Measurements from ENCODE around the gene BAMBI. TPM values are rescaled to one million over a fixed set of nuclear protein-coding genes. Genes with fewer than 3 reads are reported as not detected.
A peak's percentile ranks its signal among the peaks of the same experiment; 100 is the strongest.

The BAMBI gene
- total RNA-seq, 1 donor from 2014 or later = 16.3 TPM

DNA sequence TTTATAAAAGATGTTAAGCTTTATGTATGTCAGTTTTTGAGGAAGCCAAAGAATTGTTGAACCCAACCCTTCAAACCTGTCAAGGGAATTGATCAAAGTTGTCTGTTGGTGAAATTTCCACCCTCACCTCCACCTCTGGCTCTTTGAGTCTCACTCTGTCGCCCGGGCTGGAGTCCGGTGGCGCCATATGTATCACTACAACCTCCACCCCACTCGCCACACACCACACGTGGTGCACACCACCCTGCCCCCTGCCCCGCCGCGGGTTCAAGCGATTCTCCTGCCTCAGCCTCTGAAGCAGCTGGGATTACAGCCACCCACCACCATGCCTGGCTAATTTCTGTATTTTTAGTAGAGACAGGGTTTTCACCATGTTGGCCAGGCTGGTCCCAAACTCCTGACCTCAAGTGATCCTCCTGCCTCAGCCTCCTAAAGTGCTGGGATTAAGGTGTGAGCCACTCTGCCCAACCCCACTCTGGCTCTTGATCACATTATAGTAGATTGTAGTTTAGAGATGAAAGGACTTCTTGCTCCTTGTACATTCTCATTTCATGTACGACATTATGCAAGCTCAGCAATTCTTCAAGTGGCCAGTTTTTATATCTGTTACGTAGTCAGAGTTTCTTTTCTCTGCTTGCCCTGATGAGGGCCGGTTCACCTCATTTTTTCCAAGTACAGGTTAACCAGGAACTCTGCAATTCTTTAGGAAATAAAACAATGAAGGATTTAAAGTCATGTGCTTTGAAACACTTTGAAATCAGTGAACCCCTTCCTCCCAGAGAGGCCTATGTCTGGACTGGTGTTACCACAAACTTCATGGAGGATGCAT lies 7.0 kb downstream of the BAMBI start:
- Histone ChIP-seq H3K27me3 (no peaks in the 10 kb centered on the region), H3K4me3 (no peak overlapping the region), H3K9me3 (no peaks in the 10 kb centered on the region), H3K4me1 (peaks cover 3 to 23% of the 10 kb centered on the region in 2 donors), H3K36me3 (peaks cover 10% of the 10 kb centered on the region in 2 donors), H3K27ac (no peak overlapping the region)
- TF ChIP-seq, protein P1, sequence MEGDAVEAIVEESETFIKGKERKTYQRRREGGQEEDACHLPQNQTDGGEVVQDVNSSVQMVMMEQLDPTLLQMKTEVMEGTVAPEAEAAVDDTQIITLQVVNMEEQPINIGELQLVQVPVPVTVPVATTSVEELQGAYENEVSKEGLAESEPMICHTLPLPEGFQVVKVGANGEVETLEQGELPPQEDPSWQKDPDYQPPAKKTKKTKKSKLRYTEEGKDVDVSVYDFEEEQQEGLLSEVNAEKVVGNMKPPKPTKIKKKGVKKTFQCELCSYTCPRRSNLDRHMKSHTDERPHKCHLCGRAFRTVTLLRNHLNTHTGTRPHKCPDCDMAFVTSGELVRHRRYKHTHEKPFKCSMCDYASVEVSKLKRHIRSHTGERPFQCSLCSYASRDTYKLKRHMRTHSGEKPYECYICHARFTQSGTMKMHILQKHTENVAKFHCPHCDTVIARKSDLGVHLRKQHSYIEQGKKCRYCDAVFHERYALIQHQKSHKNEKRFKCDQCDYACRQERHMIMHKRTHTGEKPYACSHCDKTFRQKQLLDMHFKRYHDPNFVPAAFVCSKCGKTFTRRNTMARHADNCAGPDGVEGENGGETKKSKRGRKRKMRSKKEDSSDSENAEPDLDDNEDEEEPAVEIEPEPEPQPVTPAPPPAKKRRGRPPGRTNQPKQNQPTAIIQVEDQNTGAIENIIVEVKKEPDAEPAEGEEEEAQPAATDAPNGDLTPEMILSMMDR (IDR thresholded peaks at IDR 0.05) = no peak
- DNase-seq (ENCODE audit: low spot score in 2 of 2) = peak in 1 of 2 donors; percentile 55
- intact Hi-C loops (cut with DNase I) = no loop called here

DNA sequence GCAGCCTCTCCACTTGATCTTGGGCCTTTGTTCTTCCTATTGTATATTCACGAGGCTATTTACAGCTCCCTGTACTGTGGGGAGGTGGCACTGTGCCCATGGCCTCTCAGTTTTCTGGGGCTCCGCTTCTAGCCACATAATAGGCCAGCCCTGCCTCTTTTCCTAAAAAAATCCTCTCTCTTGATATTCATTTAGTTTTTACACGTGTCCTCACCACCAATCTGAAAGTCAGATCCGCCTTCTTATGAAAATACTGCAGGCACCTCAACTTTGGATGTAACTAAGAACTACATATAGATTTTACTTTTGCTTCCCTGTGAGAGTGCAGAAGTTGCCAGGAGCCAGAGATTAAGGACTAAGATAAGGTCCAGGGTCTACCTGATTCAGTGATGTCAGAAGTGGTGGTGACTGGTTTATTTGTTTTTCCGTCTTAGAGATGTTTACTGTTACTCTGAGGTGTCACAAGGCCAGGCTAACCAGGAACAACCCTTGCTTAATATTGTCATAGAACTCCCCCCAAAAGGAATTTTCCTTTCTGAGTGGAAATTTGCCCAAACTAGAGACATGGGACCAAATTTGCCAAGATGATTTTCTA lies 7.8 kb downstream of the BAMBI start:
- DNase-seq (ENCODE audit: low spot score in 2 of 2) = peak in 1 of 2 donors; percentile 27
- H3K4me3 ChIP-seq = no peak overlapping the region
- TF ChIP-seq, protein P1 (IDR thresholded peaks at IDR 0.05) = no peak
- peaks cover 10% of the 10 kb centered on the region in 2 donors for H3K36me3 ChIP-seq
- H3K4me1 ChIP-seq = peaks cover 3 to 23% of the 10 kb centered on the region in 2 donors
- H3K27me3 ChIP-seq = no peaks in the 10 kb centered on the region
- H3K9me3 ChIP-seq = no peaks in the 10 kb centered on the region
- intact Hi-C loops (cut with DNase I) = no loop called here
- H3K27ac ChIP-seq = no peak overlapping the region

DNA sequence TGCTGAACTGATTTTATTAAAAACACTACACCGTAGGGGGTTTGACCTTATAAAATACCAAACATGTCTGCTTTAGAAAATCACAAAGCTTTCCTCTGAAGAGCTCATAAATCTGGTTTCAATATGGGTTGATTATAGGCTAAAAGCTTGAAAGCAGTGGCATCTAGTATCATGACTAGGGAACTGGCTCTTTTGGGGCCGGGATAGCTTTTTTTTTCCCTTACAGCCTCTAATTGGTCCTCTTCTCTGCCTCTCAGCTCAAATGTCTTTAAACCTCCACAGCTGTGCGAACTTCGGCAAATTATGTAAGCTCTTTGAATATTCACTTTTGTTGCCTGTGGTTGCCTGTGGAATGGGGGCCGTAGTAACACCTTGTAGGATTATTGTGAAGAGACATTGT lies 8.4 kb downstream of the BAMBI start:
- H3K9me3 ChIP-seq = no peaks in the 10 kb centered on the region
- H3K4me1 ChIP-seq = peaks cover 2 to 21% of the 10 kb centered on the region in 2 donors
- peak in 1 of 2 donors; percentile 5 for DNase-seq (ENCODE audit: low spot score in 2 of 2)
- H3K27me3 ChIP-seq = no peaks in the 10 kb centered on the region
- intact Hi-C loops (cut with DNase I) = no loop called here
- H3K27ac ChIP-seq = no peak overlapping the region
- TF ChIP-seq, protein P1 (IDR thresholded peaks at IDR 0.05) = no peak
- H3K36me3 ChIP-seq = peaks cover 10% of the 10 kb centered on the region in 2 donors
- no peak overlapping the region for H3K4me3 ChIP-seq

DNA sequence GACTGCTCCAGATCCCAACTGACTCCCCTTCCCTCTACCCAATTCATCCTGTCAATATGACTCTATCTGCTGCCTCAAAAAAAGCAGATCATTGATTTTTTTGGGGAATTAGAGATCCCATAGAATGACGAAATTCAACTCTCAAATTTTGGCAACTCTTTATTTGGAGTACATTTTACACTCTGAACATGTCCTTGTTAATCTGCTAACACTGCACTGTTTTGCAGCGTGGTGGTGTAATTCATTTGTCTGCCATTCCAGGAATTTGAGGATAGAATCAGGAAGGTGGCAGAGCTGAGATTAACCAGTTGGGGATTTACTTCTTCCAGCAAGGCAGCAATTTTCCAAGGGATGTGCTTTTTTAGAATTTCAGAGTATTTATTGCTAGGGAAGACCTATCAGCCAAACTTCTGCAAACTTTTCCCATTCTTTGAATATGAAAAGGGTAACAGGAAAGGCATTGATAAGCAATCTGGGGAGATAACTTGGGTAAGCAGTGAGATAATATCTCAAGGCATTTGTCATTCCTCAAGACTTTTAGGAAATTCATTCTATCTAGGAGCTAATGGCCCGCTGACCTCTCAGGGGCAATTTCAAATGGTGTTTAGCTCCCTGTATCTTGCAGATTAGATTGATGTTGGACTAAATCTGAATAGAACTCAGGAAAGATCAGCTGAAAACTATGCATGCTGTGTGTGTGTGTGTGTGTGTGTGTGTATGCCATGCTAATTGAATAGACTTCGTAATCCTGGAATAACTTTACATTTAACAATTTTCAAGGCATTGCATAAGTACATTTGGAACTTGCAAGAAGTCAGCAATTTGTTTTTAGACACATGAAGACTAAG lies 9.7 kb downstream of the BAMBI start:
- peak overlapping the region in 1 of 2 donors; percentile 15 for H3K27ac ChIP-seq
- intact Hi-C loops (cut with DNase I) = no loop called here
- H3K27me3 ChIP-seq = no peaks in the 10 kb centered on the region
- H3K4me1 ChIP-seq = peaks cover 0 to 12% of the 10 kb centered on the region in 2 donors
- TF ChIP-seq, protein P1 (IDR thresholded peaks at IDR 0.05) = no peak
- H3K36me3 ChIP-seq = peaks cover 10% of the 10 kb centered on the region in 2 donors
- DNase-seq (ENCODE audit: low spot score in 2 of 2) = no peak
- H3K4me3 ChIP-seq = no peak overlapping the region
- H3K9me3 ChIP-seq = no peaks in the 10 kb centered on the region

- peak overlapping the region; percentile 2 to 15 for H3K27ac ChIP-seq
- no peaks in the 10 kb centered on the region for H3K9me3 ChIP-seq
- intact Hi-C loops (cut with DNase I) = no loop called here
- H3K27me3 ChIP-seq = no peaks in the 10 kb centered on the region
- no peak for DNase-seq (ENCODE audit: low spot score in 2 of 2)
- peaks cover 0 to 12% of the 10 kb centered on the region in 2 donors for H3K4me1 ChIP-seq
- H3K4me3 ChIP-seq = no peak overlapping the region
- TF ChIP-seq, protein P1 (IDR thresholded peaks at IDR 0.05) = no peak
- peaks cover 9 to 10% of the 10 kb centered on the region in 2 donors for H3K36me3 ChIP-seq
Measured at GRCh38 chr10:28687683-28688001, 10.3 kb downstream of the BAMBI start.
